Right lung (tissue), 10 donors: ENCODE data around the gene NUDT16. TPM values are rescaled to one million over a fixed set of nuclear protein-coding genes. Genes with fewer than 3 reads are reported as not detected.
"Not testable (repeated sequence)": the region's sequence is repeated elsewhere in the genome, so short reads cannot be mapped to it uniquely, and the experiment has no call there.

Experiments used
- DNase-seq, 2 donors: peaks; one replicate each; pipeline ENCODE4 v3.0.0-alpha.2; 2013
- long read RNA-seq, 8 donors: transcript quantifications; one replicate each; lab custom pipeline, GENCODE V29; 2026
- polyA plus RNA-seq, 5 donors: library from polyadenylated mRNA; unstranded; fragments of 120-200 nt; gene quantifications; one replicate each; pipeline versions ENCODE4 v1.2.1 to v1.2.3, GENCODE V29; 2013; ENCODE audit warnings: inconsistent platforms in 1 of 5, low replicate concordance in 1 of 5; ENCODE audit not compliant: insufficient read length in 5 of 5, insufficient read depth in 1 of 5

The NUDT16 gene
- polyA plus RNA-seq, result 10 to 100 TPM; 25.1 to 32.5 (median 28.2) TPM
- long read RNA-seq, donor 1, full-length matches to known transcripts, result 23 of 38 reads
- long read RNA-seq, donor 1, partial matches to known transcripts, result 15 of 38 reads
- long read RNA-seq, donor 1, other reads (novel, unspliced or antisense), result 0 of 38 reads
- long read RNA-seq, donor 2, full-length matches to known transcripts, result 8 of 8 reads
- long read RNA-seq, donor 2, partial matches to known transcripts, result 0 of 8 reads
- long read RNA-seq, donor 2, other reads (novel, unspliced or antisense), result 0 of 8 reads
- long read RNA-seq, donor 3, full-length matches to known transcripts, result 9 of 9 reads
- long read RNA-seq, donor 3, partial matches to known transcripts, result 0 of 9 reads
- long read RNA-seq, donor 3, other reads (novel, unspliced or antisense), result 0 of 9 reads
- long read RNA-seq, donor 4, full-length matches to known transcripts, result 10 of 19 reads
- long read RNA-seq, donor 4, partial matches to known transcripts, result 9 of 19 reads
- long read RNA-seq, donor 4, other reads (novel, unspliced or antisense), result 0 of 19 reads
- long read RNA-seq, donor 5, full-length matches to known transcripts, result 23 of 32 reads
- long read RNA-seq, donor 5, partial matches to known transcripts, result 9 of 32 reads
- long read RNA-seq, donor 5, other reads (novel, unspliced or antisense), result 0 of 32 reads
- long read RNA-seq, donor 6, full-length matches to known transcripts, result 28 of 28 reads
- long read RNA-seq, donor 6, partial matches to known transcripts, result 0 of 28 reads
- long read RNA-seq, donor 6, other reads (novel, unspliced or antisense), result 0 of 28 reads
- long read RNA-seq, donor 7, full-length matches to known transcripts, result 12 of 18 reads
- long read RNA-seq, donor 7, partial matches to known transcripts, result 6 of 18 reads
- long read RNA-seq, donor 7, other reads (novel, unspliced or antisense), result 0 of 18 reads
- long read RNA-seq, donor 8, full-length matches to known transcripts, result 10 of 10 reads
- long read RNA-seq, donor 8, partial matches to known transcripts, result 0 of 10 reads
- long read RNA-seq, donor 8, other reads (novel, unspliced or antisense), result 0 of 10 reads

DNA sequence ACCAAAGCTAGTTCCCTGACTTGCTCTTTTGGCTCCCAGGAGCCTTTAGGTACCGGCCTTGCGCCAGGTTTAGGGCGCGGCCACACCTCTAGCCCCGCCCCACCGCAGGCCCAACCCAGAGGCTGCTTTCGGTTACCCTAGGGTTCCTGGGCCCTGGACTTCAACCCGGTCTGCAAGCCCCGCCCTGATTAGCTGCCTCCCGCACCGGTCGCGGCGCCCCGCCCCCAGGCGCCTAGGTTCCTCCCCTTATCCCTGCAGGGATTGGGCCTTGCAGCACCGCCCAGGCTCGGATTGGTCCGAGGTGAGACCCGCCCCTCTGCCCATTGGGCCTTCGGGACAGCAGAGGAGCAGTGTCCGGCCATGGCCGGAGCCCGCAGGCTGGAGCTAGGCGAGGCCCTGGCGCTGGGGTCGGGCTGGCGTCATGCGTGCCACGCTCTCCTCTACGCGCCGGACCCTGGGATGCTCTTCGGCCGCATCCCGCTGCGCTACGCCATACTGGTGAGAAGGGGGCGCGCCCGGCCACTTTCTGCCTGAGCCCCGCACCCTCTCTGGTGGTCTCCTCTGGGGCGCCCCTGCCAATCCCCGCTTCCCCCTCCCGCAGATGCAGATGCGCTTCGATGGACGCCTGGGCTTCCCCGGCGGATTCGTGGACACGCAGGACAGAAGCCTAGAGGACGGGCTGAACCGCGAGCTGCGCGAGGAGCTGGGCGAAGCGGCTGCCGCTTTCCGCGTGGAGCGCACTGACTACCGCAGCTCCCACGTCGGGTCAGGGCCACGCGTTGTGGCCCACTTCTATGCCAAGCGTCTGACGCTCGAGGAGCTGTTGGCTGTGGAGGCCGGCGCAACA, at the start of gene NUDT16:
TSS of gene NUDT16 (plus strand) at position 330 of the 847 bp plus-strand sequence. CDS start at position 361, 31 bp downstream.
- peak; percentile 99 for DNase-seq

DNA sequence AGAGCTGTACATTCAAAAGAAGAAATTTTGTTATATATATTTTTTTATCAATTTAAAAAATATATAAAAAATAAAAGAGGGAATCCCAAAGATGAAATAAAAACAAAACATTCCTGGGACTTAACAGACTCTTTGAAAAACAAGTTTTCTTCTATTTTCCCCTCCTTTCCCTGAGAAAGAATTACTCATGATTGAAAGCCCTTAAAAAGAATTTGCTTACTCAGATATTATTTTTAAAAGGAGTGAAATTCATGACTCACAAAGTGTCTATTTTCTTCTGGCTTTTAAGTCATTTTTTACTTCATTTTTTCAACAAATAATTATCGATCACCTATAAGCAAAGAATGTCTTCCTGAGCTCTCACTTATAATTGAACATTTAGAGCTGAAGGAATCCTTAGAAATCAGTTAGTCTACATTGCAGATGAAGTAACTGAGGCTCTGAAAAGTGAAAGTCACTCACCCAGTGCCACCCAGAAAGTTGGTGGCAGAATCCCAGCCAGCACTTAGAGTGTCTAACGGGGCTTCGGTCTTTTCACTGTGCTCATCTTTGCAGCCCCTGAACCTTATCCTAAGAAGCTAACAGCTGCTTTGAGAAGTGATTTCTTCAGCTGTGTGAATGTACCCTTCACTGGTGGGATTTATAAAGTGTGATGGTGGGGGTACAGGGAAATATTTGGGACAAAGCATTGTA, 42.5 kb upstream of the NUDT16 start:
- DNase-seq, result no peak

DNA sequence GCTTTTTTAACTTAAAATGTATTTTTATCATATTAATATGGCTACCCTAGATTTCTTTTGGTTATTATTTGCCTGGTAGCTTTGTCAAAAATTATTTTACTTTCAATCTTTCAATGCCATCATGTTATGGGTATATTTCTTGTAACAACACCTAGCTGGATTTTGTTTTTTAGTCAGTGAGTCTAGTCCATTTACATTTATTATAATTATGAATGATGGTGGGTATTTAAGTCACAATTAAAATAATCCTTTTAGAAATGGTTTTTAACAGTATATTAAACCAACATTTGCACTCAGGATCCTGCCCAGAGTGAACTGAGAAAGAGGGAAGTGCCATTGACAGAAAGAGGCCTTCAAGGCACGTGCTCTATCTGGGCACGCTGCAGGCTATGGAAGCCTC, 39.8 kb upstream of the NUDT16 start:
- no peak for DNase-seq

DNA sequence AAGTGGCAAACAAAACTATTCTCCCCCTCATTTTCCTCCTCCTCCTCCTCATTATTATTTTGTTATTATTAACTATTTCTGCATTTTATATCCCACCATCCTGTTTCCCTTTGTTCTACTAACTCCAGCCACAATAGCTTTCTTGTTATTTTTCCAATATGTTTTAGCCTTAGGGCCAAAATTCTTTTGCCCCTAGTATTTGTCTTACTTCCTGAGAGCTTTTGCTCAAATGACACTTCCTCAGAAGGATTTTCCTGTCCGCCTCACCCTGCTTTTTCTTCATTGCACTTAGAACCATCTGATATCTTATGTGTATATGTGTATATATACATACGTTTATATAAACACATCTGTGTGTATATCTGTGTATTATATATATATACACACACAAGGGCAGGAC, 32.7 kb upstream of the NUDT16 start:
- DNase-seq, result no peak

DNA sequence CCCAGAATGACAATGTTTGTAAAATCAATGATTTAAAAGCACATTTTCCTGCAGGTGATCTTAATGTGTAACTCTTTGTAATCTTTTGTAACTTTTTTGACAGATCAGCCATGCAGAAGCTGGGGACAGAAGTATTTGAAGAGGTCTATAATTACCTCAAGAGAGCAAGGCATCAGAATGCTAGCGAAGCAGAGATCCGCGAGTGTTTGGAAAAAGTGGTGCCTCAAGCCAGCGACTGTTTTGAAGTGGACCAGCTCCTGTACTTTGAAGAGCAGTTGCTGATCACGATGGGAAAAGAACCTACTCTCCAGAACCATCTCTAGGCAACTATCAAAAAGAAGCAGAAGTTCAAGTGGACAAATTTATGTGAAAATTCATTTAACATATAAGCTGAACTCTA, 32.1 kb upstream of the NUDT16 start:
- DNase-seq, result no peak

DNA sequence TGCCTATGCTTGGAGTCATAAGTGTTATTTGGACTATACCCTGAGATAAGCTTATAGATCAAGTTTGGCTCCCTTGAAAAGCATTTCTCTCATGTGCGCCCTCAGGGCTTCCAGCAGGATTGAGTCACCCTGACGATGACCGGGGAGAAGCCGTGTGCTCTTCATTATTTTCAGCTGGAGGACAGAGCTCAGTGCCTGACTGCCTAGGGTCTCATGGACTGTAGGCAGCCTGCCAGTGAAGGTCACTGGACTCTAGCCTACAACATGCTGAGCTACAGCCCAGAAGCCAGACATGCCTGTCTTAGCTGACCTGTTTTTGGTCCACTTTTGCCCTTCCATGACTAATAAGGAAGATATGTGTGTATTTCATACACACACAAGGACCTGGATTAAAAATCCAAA, 31.6 kb upstream of the NUDT16 start:
- DNase-seq, result no peak

DNA sequence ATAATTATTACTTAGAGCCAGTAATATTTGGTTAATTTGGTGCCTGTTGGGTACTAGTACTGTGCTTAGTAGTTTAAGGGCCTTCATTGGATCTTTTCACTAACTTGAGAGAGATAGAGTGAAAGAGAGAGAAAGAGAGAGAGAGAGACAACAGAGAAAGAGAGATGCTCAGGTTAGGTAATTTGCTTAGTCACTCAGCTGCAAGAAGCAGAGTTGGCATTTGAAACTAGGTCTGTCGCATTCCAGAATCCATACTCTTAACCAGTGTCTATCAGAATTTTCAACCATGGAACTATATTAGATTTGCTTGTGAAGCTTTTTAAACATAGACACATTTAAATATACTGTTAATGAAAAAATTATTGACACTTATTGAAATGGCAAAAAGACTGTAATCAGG, 31.1 kb upstream of the NUDT16 start:
- DNase-seq, result no peak

DNA sequence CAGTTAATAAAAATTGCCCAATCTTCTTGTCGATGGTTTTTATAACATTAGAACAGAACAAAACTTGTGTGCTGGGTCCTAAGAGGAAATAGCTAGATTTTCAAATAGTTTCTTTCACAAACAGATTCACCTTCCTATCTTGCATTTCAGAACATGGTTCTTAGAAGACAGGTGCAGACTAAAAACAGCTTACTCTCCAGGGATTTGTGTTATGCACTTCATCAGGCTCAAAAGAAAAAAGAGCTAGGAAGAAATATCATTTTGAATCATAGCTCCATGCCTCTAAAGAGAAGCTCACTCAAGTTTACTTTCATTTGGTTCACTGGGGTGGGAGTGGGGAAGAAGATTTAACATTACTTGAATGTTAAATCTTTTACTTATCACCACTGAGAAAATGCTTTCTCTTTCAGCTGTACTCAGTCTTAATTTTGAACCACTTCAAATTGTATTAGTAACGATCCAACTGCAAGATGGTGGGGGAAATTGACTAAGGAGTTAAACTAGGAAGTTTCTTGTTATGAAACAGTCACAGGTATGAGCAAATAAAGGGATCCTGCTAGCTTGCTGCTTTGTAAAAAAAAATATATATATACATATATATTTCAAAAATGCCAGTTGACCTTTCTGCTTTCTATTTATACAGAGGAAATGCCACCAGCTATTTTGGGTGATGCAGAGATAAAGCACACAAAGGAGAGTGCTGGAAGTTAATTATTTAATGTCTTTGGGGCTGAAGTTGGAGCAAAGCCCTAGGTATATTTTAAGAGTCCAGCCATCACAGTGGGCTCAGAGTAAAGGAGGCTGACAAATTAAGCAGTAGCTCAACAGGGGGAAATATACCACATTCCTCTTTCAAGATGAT, 28.3 kb upstream of the NUDT16 start:
- no peak for DNase-seq

DNA sequence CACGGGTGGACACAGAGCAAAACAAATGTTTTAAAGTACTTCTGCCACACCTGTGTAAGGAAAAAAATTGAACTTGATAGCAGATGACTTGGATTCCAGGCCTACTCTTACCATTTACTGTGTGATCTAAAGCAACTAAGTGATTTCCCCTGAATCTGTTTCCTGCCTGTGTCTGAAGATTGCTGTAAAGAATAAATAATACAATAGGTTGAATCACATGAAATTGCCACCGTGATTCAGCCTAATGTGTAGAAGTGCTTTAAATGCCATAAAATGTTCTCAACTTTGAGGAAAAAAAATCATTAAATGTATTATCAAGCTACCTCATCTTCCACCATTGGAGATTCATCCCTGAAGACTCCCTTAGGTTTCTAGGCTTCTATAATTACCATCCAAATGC, 27.6 kb upstream of the NUDT16 start:
- no peak for DNase-seq

DNA sequence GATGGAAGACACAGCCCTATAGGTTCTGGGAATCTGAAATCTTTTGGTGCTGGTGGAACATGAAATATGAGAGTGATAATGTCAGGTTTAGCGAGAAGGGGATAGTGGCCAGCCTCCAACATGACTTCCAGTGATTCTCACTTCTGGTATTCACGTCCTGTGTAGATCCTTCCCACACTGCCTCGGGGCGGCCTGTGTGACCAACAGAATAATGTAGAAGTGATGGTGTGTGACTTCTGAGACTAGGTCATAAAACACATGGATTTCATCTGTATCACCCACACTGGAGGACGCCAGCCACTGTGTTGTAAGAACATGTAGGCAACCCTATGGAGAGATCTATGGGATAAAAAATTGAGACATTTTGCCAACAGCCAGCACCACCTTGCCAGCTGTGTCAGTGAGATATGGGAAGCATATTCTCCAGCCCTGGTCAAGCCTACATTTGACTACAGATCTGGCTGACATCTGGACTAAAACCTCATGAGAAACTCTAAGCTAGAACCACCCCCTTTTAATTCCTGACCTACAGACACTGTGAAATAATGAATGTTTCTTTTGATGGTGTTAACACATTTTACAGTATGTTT, 25.5 kb upstream of the NUDT16 start:
- DNase-seq, result no peak

DNA sequence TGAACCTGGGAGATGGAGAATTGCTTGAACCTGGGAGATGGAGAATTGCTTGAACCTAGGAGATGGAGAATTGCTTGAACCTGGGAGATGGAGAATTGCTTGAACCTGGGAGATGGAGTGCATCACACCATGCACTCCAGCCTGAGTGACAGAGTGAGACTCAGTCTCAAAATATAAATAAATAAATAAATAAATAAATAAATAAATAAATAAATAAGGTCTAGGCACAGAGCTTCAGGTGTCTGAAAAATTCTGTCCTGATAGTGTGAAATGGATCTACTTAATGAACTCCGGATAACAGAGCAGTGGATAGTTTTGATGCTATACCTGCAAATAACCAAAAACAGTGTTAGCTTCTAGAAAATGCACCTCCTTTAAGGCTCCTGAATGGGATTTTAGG, 24.3 kb upstream of the NUDT16 start:
- no peak for DNase-seq

DNA sequence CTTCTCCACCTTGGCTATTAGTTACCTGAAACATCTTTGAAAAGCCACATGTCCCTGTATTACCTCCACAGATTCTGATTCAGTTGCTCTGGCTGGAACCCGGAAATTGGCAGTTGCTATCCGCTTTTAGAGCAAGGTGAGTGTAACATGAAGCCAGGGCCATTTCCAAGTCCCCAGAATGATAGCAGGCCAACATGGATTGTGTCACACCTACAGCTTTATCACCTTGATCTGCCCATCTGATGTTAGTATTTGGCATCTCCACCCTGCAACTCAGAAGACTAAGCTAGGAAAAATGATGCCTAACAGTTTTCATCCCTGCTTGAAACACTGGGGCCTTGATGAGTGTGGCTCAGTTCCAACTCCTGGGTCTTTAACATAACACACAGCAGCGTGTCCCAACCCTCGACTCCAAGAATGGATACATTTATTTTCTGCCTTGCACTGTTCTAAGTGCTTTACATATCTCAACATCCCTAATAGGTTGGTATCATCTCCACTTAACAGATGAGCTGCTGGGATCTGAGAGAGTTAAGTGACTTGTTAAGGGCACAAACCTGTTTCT, 21.3 kb upstream of the NUDT16 start:
- no peak for DNase-seq

DNA sequence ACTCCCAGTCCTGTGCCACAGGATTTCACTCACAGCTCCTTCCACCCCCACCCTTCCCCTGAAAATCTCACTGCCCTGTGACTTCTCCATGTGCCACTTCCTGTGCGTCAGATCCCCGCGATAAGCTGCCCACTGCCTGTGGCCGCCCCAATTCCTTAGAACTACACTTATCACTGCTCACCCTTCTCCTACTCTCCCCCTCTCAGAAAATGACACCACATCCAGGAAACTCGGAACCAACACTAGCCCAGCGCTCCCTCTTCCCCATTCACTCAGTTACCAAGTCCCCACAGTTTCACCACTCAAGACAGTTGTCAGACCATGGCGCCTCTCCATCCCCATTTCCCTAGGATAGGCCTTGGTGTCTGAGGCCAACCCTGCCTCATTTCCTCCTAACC, 20.5 kb upstream of the NUDT16 start:
- DNase-seq, result not testable (repeated sequence)

DNA sequence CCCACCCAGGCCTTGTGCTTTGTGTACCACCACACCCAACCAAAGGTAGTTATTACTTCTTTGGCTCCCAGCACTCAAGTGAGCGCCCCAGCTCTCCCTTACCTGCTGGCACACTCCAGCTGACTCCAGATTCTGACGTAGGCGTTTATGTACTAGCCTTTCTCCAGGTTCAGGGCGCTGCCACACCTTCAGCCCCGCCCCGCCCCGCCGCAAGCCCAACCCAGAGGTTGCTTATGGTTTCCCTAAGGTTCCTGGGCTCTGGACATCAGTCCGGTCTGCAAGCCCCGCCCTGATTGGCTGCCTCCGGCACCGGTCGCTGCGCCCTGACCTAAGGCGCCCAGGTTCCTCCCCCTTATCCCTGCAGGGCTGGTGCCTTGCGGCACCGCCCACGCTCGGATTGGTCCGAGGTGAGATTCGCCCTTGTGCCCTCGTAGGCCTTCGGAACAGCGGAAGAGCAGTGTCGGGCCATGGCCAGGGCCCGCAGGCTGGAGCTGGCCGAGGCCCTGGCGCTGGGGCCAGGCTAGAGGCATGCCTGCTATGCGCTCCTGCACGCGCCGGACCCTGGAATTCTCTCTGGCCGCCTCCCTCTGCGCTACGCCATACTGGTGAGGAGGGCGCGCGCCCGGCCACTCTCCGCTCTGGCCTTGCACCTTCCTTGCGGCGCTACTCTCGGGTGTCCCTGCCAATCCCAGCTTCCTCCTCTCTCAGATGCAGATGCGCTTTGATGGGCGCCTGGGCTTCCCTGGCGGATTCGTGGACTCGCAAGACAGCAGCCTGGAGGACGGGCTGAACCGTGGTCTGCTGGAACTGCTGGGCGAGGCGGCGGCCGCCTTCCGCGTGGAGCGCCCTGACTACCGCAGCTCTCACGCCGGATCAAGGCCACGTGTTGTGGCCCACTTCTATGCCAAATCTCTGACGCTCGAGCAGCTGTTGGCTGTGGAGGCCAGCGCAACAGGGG, 19.8 kb upstream of the NUDT16 start:
- DNase-seq, result peak; percentile 55 to 67

DNA sequence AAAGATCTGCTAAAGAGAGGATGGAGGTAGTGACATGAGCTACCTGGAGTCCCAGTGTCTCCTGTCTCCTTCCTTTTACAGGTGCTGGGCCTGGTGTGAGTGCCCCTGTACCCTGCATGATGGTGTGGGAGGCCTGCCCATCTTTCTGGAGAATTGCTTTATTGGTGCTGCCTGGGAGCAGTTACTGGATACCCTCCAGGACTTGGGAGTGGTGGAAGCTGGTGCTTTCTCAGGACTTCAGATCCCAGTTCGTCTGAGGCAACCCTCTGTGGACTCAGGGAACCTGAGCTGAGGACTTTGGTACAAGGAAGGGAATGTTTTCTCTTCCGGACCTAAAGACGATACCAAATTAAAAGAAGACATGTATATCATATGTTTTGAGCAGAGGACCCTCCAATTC, 18.3 kb upstream of the NUDT16 start:
- DNase-seq, result no peak

DNA sequence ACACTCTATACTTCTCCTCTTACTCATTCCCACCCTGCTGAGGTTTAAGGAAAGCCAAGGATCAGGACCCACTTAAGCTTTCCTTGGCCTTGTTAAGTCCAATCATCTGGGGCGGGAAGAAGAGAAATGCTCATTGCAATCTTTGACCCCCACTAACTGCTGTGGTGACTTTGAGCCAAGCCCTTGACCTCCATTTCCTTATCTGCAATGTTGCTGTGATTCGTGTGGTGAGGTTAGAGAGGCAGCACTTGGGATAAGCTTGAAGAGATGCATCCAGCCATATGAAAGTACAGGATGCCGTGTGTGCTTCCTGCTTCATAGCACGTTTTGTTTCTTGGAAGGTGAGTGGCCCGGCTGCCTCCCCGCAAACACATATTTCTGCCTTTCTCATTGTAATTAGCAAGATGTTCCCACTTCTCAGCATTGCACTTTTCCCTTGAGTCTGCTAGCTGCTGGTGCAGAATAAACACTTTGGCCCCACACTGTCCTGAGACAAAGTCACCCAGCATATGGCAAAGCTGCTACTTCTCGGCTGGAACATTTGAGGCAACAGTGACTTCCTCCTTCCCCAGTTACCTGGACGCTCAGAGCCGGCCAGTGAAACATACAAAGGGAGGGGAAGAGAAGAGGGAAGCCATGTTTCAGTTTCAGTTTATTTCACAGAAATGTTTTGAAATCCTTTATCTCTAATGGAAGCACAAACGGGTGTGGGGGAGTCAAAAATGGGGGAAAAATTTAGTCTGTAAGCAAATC, 10.5 kb upstream of the NUDT16 start:
- DNase-seq, result no peak

DNA sequence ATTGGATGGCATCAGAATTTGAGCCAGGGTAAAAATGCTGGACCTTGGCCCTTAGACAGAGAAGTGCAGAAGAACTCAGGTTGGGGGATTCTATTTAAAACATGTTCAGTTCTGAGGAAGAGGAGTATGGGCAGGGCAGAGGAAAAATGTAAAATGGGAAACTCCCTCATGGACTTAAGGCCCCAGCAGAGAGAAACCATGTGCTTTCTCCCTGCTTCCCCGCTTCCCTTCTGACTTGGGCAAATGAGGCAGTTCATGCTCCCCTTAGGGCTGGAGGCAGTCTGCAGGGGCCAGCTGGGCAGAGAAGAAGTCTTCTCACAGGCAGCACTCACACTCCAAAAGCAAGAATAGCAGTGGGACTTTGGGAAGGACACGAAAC, 9.9 kb upstream of the NUDT16 start:
- no peak for DNase-seq
